Fibroblast of the aortic adventitia (primary cell): ENCODE results near the gene MEGF8. TPM values are rescaled to one million over a fixed set of nuclear protein-coding genes. Genes with fewer than 3 reads are reported as not detected.

Source experiments
- DNase-seq: peaks from one replicate; pipeline ENCODE4 v3.0.0-alpha.2; 2010; ENCODE audit warnings: low read depth
- H3K4me3 ChIP-seq: 2 replicates; pipeline ENCODE4 v1.5.1; 2011; ENCODE audit warnings: low read depth, mild to moderate bottlenecking, control low read depth, low read length, moderate library complexity
- total RNA-seq: library from RNA; depleted of rRNA; stranded (reverse); fragments of >200 nt; gene quantifications from 2 replicates; pipeline ENCODE4 v1.2.3, GENCODE V29; 2012; ENCODE audit warnings: low replicate concordance
- TF ChIP-seq, protein P1 (sequence below): IDR thresholded peaks from 2 replicates; pipeline ENCODE4 v1.5.1; 2011; ENCODE audit warnings: mild to moderate bottlenecking, low read length, control low read depth, inconsistent platforms; ENCODE audit not compliant: insufficient read depth

Gene MEGF8
- total RNA-seq, 1 donor: 20.0 TPM

DNA sequence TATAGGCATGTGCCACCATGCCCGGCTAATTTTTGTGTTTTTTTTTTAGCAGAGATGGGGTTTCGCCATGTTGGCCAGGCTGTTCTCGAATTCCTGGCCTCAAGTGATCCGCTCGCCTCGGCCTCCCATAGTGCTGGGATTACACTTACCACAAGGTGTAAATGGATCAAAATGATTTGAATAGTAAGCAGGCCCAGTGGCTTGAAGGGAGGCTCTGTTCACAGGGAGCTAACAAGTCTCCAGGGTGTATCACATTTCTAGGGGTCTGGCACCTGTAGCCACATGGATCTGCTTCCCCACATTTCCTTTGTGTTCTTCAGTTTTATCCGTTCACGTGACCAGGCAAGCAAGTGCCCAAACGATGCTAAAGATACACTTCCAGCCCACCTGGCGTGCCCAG, 78.2 kb downstream of the MEGF8 start:
- H3K4me3 ChIP-seq: no peak overlapping the region
- no peak for DNase-seq
- TF ChIP-seq, protein P1, sequence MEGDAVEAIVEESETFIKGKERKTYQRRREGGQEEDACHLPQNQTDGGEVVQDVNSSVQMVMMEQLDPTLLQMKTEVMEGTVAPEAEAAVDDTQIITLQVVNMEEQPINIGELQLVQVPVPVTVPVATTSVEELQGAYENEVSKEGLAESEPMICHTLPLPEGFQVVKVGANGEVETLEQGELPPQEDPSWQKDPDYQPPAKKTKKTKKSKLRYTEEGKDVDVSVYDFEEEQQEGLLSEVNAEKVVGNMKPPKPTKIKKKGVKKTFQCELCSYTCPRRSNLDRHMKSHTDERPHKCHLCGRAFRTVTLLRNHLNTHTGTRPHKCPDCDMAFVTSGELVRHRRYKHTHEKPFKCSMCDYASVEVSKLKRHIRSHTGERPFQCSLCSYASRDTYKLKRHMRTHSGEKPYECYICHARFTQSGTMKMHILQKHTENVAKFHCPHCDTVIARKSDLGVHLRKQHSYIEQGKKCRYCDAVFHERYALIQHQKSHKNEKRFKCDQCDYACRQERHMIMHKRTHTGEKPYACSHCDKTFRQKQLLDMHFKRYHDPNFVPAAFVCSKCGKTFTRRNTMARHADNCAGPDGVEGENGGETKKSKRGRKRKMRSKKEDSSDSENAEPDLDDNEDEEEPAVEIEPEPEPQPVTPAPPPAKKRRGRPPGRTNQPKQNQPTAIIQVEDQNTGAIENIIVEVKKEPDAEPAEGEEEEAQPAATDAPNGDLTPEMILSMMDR: no peak

DNA sequence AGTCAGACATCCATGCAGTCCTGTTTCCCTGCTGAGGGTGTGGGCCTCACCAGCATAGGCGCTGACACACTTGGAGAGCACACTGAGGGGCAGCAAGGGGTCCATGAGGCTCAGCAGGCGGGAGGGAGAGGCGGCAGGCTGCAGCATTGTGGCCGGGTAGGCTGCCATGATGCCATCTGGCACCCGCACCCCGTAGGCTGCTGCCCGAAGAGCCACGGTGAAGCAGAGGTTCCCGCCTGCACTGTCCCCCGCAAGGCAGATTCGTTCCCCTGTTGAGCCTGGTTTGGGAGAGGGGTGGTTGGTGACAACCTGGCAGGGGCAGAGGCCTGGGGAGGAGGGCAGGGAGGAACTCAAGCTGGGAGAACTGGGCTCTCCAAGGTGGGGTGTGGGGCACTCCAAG, 80.7 kb downstream of the MEGF8 start:
- DNase-seq: no peak
- H3K4me3 ChIP-seq: no peak overlapping the region
- TF ChIP-seq, protein P1: no peak

DNA sequence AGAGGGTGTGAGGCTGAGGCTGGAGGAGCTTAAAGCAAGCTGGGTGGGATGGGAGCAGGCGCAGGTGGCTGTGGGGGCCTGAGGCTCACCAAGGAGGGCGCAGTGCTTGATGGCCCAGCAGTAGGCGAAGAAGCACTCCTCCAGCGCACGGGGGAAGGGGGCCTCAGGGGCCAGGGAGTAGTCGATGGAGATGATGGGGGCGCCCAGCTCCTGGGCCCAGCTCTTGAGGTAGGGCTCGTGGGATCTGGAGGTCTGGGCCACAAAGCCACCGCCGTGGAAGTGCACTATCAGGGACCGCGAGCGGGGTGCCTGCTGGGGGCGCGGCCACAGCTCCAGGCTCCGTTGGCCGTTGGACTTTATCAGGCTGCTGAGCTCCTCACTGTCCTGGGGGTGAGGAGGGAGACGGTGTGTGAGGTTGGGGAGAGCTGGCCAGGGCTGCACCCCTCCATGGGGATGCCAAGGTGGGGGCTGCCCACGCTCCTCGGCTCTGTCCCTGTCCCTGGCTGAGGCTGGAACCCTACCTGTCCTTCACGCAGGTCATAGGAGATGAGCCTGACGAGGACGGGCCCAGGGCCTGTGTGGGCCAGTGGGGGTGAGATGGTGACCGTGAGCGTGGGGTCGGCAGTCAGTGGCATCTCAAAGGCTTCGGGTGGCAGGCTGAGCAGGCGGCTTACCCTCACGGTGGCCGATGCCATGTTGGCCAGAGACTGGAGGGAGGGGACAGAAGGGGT, 81.8 kb downstream of the MEGF8 start:
- TF ChIP-seq, protein P1: no peak
- H3K4me3 ChIP-seq: no peak overlapping the region
- no peak for DNase-seq

DNA sequence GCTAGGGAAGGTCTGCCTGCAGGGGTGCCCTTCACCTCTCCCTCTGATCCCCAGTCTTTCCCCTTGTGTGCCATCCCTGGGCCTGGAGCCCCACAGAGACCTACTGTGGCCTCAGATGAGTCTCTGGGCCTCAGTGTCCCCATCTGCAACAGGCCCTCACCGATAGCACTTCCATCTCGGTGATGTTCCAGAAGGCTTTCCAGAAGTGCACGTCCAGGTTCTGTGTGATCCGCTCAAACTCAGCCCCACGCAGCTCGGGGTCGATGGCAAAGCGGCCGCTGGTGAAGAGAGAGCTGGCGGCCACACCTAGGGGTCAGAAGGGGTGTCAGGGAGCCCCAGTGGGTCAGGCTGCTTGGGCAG, 82.4 kb downstream of the MEGF8 start:
- no peak for DNase-seq
- no peak overlapping the region for H3K4me3 ChIP-seq
- TF ChIP-seq, protein P1: no peak

DNA sequence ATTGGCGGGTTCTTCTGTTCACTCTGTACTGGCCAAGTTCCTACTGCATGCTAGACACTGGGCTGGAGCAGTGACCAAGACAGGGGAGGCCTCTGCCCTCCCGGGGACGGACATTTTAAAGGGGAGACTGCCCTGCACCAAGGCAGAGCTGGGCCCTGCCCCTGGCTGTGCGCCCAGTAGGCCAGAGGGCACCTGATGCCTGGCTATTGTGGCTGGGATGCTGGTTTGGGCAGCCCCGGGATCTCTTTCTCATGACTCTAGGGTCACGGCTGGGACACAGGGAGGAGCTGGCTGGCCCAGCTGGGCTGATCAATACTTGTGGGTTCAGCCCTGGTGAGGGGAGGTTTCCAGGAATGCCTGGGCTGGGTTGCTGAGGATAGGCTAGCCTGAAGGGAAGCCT, 84.0 kb downstream of the MEGF8 start:
- TF ChIP-seq, protein P1: no peak

DNA sequence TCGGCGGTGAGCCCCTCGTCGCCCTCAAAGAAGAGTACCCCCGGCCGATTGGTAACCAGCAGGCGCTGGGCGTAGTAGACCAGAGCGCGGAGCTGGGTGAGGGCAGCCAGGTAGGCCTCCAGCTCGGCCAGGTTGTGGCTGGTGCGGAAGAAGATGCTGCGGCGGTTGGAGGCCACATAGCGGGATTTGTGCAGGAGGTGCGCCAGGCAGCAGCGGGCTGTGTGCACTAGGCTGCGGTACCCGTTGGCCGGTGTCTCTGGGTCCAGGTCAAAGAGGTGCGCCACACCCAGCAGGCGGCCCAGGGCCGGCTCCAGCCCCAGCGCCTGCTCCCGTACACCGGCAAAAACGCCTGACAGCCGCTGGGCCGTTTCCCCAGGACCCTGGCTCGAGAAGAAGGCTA, 84.9 kb downstream of the MEGF8 start:
- TF ChIP-seq, protein P1: no peak
- no peak overlapping the region for H3K4me3 ChIP-seq
- no peak for DNase-seq

More for the DNA sequence above, 84.0 kb downstream of the MEGF8 start:
- H3K4me3 ChIP-seq: no peak overlapping the region
- DNase-seq: peak; percentile 7
